Bladder microvascular endothelial cell (primary cell): ENCODE results near the gene PABPC1L. TPM values are rescaled to one million over a fixed set of nuclear protein-coding genes. Genes with fewer than 3 reads are reported as not detected.

Source experiments
- total RNA-seq: library from RNA; depleted of rRNA; stranded (reverse); fragments of >200 nt; gene quantifications from 2 replicates; pipeline ENCODE4 v1.2.3, GENCODE V29; 2014

PABPC1L gene
- total RNA-seq = 1.3 and 4.5 TPM in 2 replicates

GRCh38 chr20:44909872-44910689, at the start of gene PABPC1L:
TSS of gene PABPC1L (plus strand) at chr20:44910060. CDS start at chr20:44910144, 84 bp downstream.

GRCh38 chr20:44885392-44886265, 24.2 kb upstream of the PABPC1L start, which contains the start of gene YWHAB:
TSS of gene YWHAB (plus strand) at chr20:44885705. CDS start at chr20:44901534, 15,829 bp downstream.

GRCh38 chr20:44960103-44960852, 50.4 kb downstream of the PABPC1L start, which contains the start of gene TOMM34:
TSS of gene TOMM34 (minus strand) at chr20:44960397. CDS start at chr20:44960333, 64 bp downstream.

GRCh38 chr20:44966030-44966961, 56.4 kb downstream of the PABPC1L start, which contains the start of gene STK4:
TSS of gene STK4 (plus strand) at chr20:44966512. CDS start at chr20:44966569, 57 bp downstream.

Other genes with a start within 250 kb of the PABPC1L start
- gene CCN5, start 194.7 kb upstream of the PABPC1L start, total RNA-seq = not detected in 2 replicates
- 0.06 TPM in 1 of 2 replicates, not detected in the other for gene KCNK15, start 164.2 kb upstream of the PABPC1L start, total RNA-seq
- gene RIMS4, start 99.5 kb upstream of the PABPC1L start, total RNA-seq = not detected in 2 replicates
- gene YWHAB, start 24.4 kb upstream of the PABPC1L start, total RNA-seq = 82.9 and 133 TPM in 2 replicates
- 12.3 and 13.0 TPM in 2 replicates for gene TOMM34, start 50.3 kb downstream of the PABPC1L start, total RNA-seq
- gene STK4, start 56.5 kb downstream of the PABPC1L start, total RNA-seq = 13.0 and 29.7 TPM in 2 replicates
- 0.16 and 0.38 TPM in 2 replicates for gene KCNS1, start 191.1 kb downstream of the PABPC1L start, total RNA-seq
- gene WFDC5, start 205.1 kb downstream of the PABPC1L start, total RNA-seq = not detected in 2 replicates
- gene WFDC12, start 214.4 kb downstream of the PABPC1L start, total RNA-seq = not detected in 2 replicates